Activated T-helper 1 cell treated with Interleukin-2 at 50 U/mL for 16 hours (primary cell): ENCODE results near the gene CAPZB.
"Not testable (repeated sequence)": the region's sequence is repeated elsewhere in the genome, so short reads cannot be mapped to it uniquely, and the experiment has no call there.

ENCODE experiments used
- DNase-seq: peaks from one replicate; pipeline ENCODE4 v3.0.0-alpha.2; 2020; ENCODE audit warnings: low read depth

CAPZB gene

GRCh38 chr1:19310720-19311502, 174.4 kb downstream of the CAPZB start:
- DNase-seq, result no peak

- DNase-seq, result no peak
These were observed 175.3 kb downstream of the CAPZB start for GRCh38 chr1:19310061-19310460.

- DNase-seq, result no peak
These were observed 176.1 kb downstream of the CAPZB start for GRCh38 chr1:19309123-19309813.

GRCh38 chr1:19308509-19308907, 176.8 kb downstream of the CAPZB start:
- no peak for DNase-seq

- DNase-seq, result no peak
These were observed 177.4 kb downstream of the CAPZB start for GRCh38 chr1:19307794-19308508.

DNA sequence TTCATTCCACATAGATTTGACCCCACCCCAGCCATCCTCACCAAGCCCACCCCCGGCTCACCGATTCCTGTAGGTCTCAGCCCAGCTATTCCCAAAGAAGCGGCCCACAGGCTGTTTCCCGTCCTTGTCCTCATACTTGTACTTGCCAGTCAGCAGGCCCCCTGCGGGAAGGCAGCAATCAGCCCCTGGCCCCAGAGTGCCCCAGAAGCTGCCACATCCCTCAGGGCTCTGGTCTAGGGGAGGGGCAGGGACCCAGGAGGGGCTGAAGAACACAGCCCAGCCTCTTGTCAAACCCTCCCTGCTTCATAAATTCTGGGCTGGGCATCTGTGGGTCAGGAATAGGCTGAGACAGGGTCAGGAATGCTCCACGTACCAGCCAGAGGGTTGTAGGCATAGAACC, 178.4 kb downstream of the CAPZB start:
- DNase-seq, result no peak

DNA sequence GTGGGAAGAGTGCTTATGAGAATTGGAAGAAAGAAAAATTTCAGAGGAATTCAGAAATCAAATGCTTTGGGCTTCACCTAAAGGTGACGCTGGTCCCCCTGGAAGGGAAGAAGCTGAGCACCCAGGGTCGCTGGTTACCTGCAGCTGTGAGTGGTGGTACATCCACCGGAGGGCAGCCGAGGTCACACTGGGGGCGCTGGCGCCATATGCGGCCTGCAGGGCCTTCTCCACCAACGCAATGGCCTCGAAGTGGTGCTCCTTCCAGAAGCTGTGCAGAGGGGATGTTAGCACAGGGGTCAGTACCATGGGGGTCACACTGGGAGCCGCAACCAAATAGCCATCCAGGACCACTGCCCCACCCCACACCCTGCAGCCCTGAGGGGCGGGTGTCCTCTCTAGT, 179.5 kb downstream of the CAPZB start:
- DNase-seq, result no peak

DNA sequence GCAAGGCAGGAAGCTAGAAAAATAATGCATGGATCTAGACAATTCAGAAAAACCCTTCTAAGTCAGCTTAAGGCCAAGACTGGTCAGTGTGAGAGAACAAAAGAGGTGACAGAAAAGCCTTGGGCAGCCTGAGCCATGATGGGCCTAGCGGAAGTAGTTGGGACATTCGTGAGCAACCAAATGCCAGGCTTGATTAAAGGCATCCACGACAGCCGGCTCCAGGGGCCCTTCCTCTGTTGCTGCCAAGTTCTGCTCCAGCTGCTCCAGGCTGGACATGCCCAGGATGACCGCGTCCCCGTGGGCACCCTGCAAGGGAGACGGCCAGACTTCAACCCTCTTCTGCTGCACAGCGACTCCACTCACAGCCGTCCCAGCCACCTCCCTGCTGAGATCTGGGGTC, 181.3 kb downstream of the CAPZB start:
- DNase-seq, result not testable (repeated sequence)

GRCh38 chr1:19300211-19300610, 185.1 kb downstream of the CAPZB start:
- no peak for DNase-seq

- DNase-seq, result no peak
These were observed 190.7 kb downstream of the CAPZB start for GRCh38 chr1:19294638-19295037.

- no peak for DNase-seq
These were observed 196.1 kb downstream of the CAPZB start for GRCh38 chr1:19289244-19289643.
